WERI-Rb-1 (cell line): Measurements from ENCODE around the gene IFIT1.

Source experiments
- DNase-seq: peaks from one replicate; pipeline ENCODE4 v3.0.0-alpha.2; 2020
- H3K27ac ChIP-seq: fragments of 250-450 bp; sonication (Bioruptor Pico); 2 replicates; pipeline ENCODE4 v1.5.1; 2020; ENCODE audit warnings: mild to moderate bottlenecking, moderate library complexity
- H3K27me3 ChIP-seq: fragments of 250-450 bp; sonication (Bioruptor Pico); 2 replicates; pipeline ENCODE4 v1.5.1; 2021; ENCODE audit warnings: mild to moderate bottlenecking, low read depth, moderate library complexity; ENCODE audit not compliant: insufficient read depth, severe bottlenecking
- H3K36me3 ChIP-seq: fragments of 250-450 bp; sonication (Bioruptor Pico); 2 replicates; pipeline ENCODE4 v1.5.1; 2020; ENCODE audit warnings: mild to moderate bottlenecking, moderate library complexity
- H3K4me3 ChIP-seq: 2 replicates; pipeline ENCODE4 v1.5.1; 2011; ENCODE audit warnings: low read depth, mild to moderate bottlenecking, control low read depth, low read length
- H3K9me3 ChIP-seq: fragments of 250-450 bp; sonication (Bioruptor Pico); 2 replicates; pipeline ENCODE4 v1.5.1; 2021; ENCODE audit warnings: mild to moderate bottlenecking, moderate library complexity; ENCODE audit not compliant: severe bottlenecking
- CTCF ChIP-seq: IDR thresholded peaks from 2 replicates; pipeline ENCODE4 v1.5.1; 2011; ENCODE audit warnings: low read depth, mild to moderate bottlenecking, control low read depth, inconsistent platforms, low read length

Gene IFIT1

GRCh38 chr10:89377705-89378637 is 14.5 kb upstream of the IFIT1 start, which contains the start of gene IFIT1B:
Gene IFIT1B, plus strand, starts transcription at chr10:89378056. Its CDS starts 80 bp downstream, at chr10:89378136.
- no peak for DNase-seq
- Histone ChIP-seq H3K9me3 (no peaks in the 10 kb centered on the region), H3K4me3 (no peak within 1 kb of the TSS), H3K36me3 (no peaks in the 10 kb centered on the region), H3K27me3 (no peaks in the 10 kb centered on the region), H3K27ac (no peak within 1 kb of the TSS)
- TF ChIP-seq CTCF: no peak

- Histone ChIP-seq H3K27me3 (no peaks in the 10 kb centered on the region), H3K36me3 (no peaks in the 10 kb centered on the region), H3K9me3 (no peaks in the 10 kb centered on the region), H3K4me3 (no peak overlapping the region), H3K27ac (no peak overlapping the region; the same call in 1 of the 2 replicates)
- TF ChIP-seq CTCF: no peak
- no peak for DNase-seq
Observed at GRCh38 chr10:89379103-89379502, 13.3 kb upstream of the IFIT1 start.

- no peak for DNase-seq
- Histone ChIP-seq H3K4me3 (no peak overlapping the region), H3K27ac (no peak overlapping the region), H3K9me3 (no peaks in the 10 kb centered on the region), H3K27me3 (no peaks in the 10 kb centered on the region), H3K36me3 (no peaks in the 10 kb centered on the region)
- no peak for TF ChIP-seq CTCF
Observed at GRCh38 chr10:89382757-89383156, 9.7 kb upstream of the IFIT1 start.

GRCh38 chr10:89384474-89385340 is 7.7 kb upstream of the IFIT1 start:
- no peak for DNase-seq
- no peaks in the 10 kb centered on the region for H3K9me3 ChIP-seq
- no peaks in the 10 kb centered on the region for H3K36me3 ChIP-seq
- H3K4me3 ChIP-seq: no peak overlapping the region
- H3K27me3 ChIP-seq: no peaks in the 10 kb centered on the region
- TF ChIP-seq CTCF: no peak
- H3K27ac ChIP-seq: no peak overlapping the region

- no peak for DNase-seq
- Histone ChIP-seq H3K36me3 (no peaks in the 10 kb centered on the region), H3K27me3 (no peaks in the 10 kb centered on the region), H3K4me3 (no peak overlapping the region), H3K27ac (no peak overlapping the region), H3K9me3 (no peaks in the 10 kb centered on the region)
- TF ChIP-seq CTCF: no peak
Observed at GRCh38 chr10:89388806-89389205, 3.6 kb upstream of the IFIT1 start.
